Anterior cingulate cortex (tissue), 58 donors: ENCODE measurements around the gene PRKAG2.
"Not testable (repeated sequence)": the region's sequence is repeated elsewhere in the genome, so short reads cannot be mapped to it uniquely, and the experiment has no call there.

Source experiments
- DNase-seq, 58 donors: peaks; one replicate each; lab custom pipeline; 2025; lab: John Stamatoyannopoulos, UW

The PRKAG2 gene

GRCh38 chr7:151795168-151795811, 81.6 kb downstream of the PRKAG2 start:
- peak in 37 of 58 donors; percentile 6 to 84 (median 50) for DNase-seq

- no peak for DNase-seq
Measured at GRCh38 chr7:151794508-151795167, 82.3 kb downstream of the PRKAG2 start.

- no peak for DNase-seq
Measured at GRCh38 chr7:151793991-151794507, 82.9 kb downstream of the PRKAG2 start.

GRCh38 chr7:151793531-151793951, 83.4 kb downstream of the PRKAG2 start:
- peak in 1 of 58 donors; percentile 39 for DNase-seq

- no peak for DNase-seq
Measured at GRCh38 chr7:151792636-151793035, 84.3 kb downstream of the PRKAG2 start.

- DNase-seq, result no peak
Measured at GRCh38 chr7:151792086-151792485, 84.8 kb downstream of the PRKAG2 start.

- peak in 1 of 58 donors; percentile 27 for DNase-seq
Measured at GRCh38 chr7:151790830-151791620, 85.9 kb downstream of the PRKAG2 start.

- no peak for DNase-seq
Measured at GRCh38 chr7:151790095-151790829, 86.7 kb downstream of the PRKAG2 start.

- no peak for DNase-seq
Measured at GRCh38 chr7:151789380-151789947, 87.5 kb downstream of the PRKAG2 start.

- no peak for DNase-seq
Measured at GRCh38 chr7:151787348-151787747, 89.6 kb downstream of the PRKAG2 start.

- DNase-seq, result no peak
Measured at GRCh38 chr7:151786936-151787335, 90.0 kb downstream of the PRKAG2 start.

- DNase-seq, result no peak
Measured at GRCh38 chr7:151786241-151786640, 90.7 kb downstream of the PRKAG2 start.

- DNase-seq, result no peak
Measured at GRCh38 chr7:151785681-151785965, 91.3 kb downstream of the PRKAG2 start.

- no peak for DNase-seq
Measured at GRCh38 chr7:151784853-151785680, 91.8 kb downstream of the PRKAG2 start.

GRCh38 chr7:151783958-151784575, 92.8 kb downstream of the PRKAG2 start:
- no peak for DNase-seq

GRCh38 chr7:151782598-151783448, 94.1 kb downstream of the PRKAG2 start:
- DNase-seq, result peak in 50 of 58 donors; percentile 10 to 77 (median 50)

GRCh38 chr7:151782256-151782597, 94.7 kb downstream of the PRKAG2 start:
- not testable (repeated sequence) for DNase-seq
